ENCODE measurements around the gene DNER. TPM values are rescaled to one million over a fixed set of nuclear protein-coding genes. Genes with fewer than 3 reads are reported as not detected.

Gene DNER
- total RNA-seq, 3 donors from 2014 or later: 1.3 to 2.6 (median 1.6) TPM

DNA sequence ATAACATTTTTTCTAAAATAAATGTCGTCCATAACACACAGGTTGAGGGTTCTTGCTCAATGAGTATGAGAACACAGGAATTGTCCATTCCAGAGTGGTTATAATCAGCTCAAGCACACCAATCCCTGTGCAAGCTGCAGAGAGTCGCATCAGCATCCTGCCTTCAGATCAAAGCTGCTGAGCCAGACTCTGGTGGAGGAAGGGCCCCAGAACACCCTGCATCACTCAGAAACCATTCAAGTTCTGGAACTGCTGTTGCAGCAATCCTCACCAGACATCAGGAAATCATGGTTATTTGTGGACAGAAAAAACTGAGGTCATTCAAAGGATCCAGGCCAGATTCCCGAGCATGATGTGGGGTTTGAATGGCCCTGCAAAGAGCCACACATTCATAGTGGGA, 44.5 kb downstream of the DNER start:
- Histone ChIP-seq H3K36me3 (no peaks in the 10 kb centered on the region), H3K4me3 (no peak overlapping the region), H3K4me1 (no peaks in the 10 kb centered on the region), H3K27me3 (peaks cover 0 to 4% of the 10 kb centered on the region in 2 donors), H3K27ac (no peak overlapping the region), H3K9me3 (no peaks in the 10 kb centered on the region)
- no peak for DNase-seq (ENCODE audit: low spot score in 2 of 2)
- no peak for TF ChIP-seq POLR2A (IDR thresholded peaks at IDR 0.05)
- intact Hi-C loops (cut with DNase I; ENCODE audit: low total_unique reads): no loop called here

DNA sequence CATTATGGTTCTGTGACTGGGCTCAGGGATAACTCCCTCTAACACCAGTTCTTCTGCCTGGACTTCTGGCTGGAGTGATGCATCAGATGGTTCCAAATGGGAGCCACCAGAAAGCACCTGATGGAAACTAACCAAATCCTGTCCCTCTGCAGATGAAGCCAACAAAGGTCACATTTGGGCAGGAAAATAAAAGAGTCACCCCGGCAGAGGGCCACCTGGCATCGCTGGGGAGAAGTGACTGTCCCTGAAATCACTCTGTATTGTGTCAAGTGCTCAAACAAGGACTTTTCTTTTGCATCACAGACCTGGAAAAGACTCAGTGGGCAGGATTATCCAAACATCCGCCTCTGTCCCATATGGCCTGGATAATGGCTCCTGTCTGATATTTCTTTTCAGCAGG, 47.5 kb downstream of the DNER start:
- intact Hi-C loops (cut with DNase I; ENCODE audit: low total_unique reads): no loop called here
- no peaks in the 10 kb centered on the region for H3K36me3 ChIP-seq
- no peak overlapping the region for H3K4me3 ChIP-seq
- TF ChIP-seq POLR2A (IDR thresholded peaks at IDR 0.05) (no peak), POLR2AphosphoS5 (IDR thresholded peaks at IDR 0.05) (no peak)
- TF ChIP-seq, protein P1, sequence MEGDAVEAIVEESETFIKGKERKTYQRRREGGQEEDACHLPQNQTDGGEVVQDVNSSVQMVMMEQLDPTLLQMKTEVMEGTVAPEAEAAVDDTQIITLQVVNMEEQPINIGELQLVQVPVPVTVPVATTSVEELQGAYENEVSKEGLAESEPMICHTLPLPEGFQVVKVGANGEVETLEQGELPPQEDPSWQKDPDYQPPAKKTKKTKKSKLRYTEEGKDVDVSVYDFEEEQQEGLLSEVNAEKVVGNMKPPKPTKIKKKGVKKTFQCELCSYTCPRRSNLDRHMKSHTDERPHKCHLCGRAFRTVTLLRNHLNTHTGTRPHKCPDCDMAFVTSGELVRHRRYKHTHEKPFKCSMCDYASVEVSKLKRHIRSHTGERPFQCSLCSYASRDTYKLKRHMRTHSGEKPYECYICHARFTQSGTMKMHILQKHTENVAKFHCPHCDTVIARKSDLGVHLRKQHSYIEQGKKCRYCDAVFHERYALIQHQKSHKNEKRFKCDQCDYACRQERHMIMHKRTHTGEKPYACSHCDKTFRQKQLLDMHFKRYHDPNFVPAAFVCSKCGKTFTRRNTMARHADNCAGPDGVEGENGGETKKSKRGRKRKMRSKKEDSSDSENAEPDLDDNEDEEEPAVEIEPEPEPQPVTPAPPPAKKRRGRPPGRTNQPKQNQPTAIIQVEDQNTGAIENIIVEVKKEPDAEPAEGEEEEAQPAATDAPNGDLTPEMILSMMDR (IDR thresholded peaks at IDR 0.05): no peak
- DNase-seq (ENCODE audit: low spot score in 2 of 2): no peak
- H3K27ac ChIP-seq: no peak overlapping the region
- H3K9me3 ChIP-seq: no peaks in the 10 kb centered on the region
- H3K4me1 ChIP-seq: no peaks in the 10 kb centered on the region
- peaks cover 0 to 3% of the 10 kb centered on the region in 2 donors for H3K27me3 ChIP-seq

GRCh38 chr2:229665158-229665557, 49.2 kb downstream of the DNER start:
- Histone ChIP-seq H3K4me3 (no peak overlapping the region), H3K27me3 (no peaks in the 10 kb centered on the region), H3K36me3 (no peaks in the 10 kb centered on the region), H3K4me1 (no peaks in the 10 kb centered on the region), H3K9me3 (no peaks in the 10 kb centered on the region), H3K27ac (no peak overlapping the region)
- intact Hi-C loops (cut with DNase I; ENCODE audit: low total_unique reads): no loop called here
- no peak for DNase-seq (ENCODE audit: low spot score in 2 of 2)
- TF ChIP-seq POLR2AphosphoS5 (IDR thresholded peaks at IDR 0.05): no peak
- TF ChIP-seq, protein P1 (IDR thresholded peaks at IDR 0.05): no peak
- TF ChIP-seq POLR2A (IDR thresholded peaks at IDR 0.05): no peak

DNA sequence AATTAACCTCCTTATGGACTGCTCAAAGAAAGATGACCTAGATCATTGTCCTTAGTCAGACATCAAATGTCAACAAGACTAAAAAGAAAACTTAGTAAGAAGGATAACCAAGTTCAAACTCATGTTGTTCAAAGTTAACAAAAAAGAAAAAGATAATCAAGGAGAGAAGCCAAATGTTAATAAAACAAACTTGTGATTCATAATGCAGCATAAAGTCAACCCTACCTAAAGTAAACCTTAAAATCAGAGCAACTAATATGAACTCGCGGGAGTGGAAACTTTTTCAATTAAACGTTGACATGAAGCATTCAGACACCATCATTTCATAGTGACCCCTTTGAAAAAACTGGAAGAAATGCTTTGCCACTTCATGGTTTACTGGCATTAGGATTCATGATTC, 52.9 kb downstream of the DNER start:
- H3K4me1 ChIP-seq: no peaks in the 10 kb centered on the region
- no peaks in the 10 kb centered on the region for H3K36me3 ChIP-seq
- H3K4me3 ChIP-seq: no peak overlapping the region
- TF ChIP-seq, protein P1 (IDR thresholded peaks at IDR 0.05): no peak
- TF ChIP-seq POLR2A (IDR thresholded peaks at IDR 0.05): no peak
- TF ChIP-seq POLR2AphosphoS5 (IDR thresholded peaks at IDR 0.05): no peak
- H3K27ac ChIP-seq: no peak overlapping the region
- no peaks in the 10 kb centered on the region for H3K9me3 ChIP-seq
- H3K27me3 ChIP-seq: no peaks in the 10 kb centered on the region
- no peak for DNase-seq (ENCODE audit: low spot score in 2 of 2)
- intact Hi-C loops (cut with DNase I; ENCODE audit: low total_unique reads): no loop called here

GRCh38 chr2:229660951-229661350, 53.4 kb downstream of the DNER start:
- H3K27me3 ChIP-seq: no peaks in the 10 kb centered on the region
- no peak overlapping the region for H3K27ac ChIP-seq
- H3K9me3 ChIP-seq: no peaks in the 10 kb centered on the region
- H3K36me3 ChIP-seq: no peaks in the 10 kb centered on the region
- H3K4me1 ChIP-seq: no peaks in the 10 kb centered on the region
- intact Hi-C loops (cut with DNase I; ENCODE audit: low total_unique reads): no loop called here
- no peak overlapping the region for H3K4me3 ChIP-seq
- TF ChIP-seq POLR2A (IDR thresholded peaks at IDR 0.05) (no peak), POLR2AphosphoS5 (IDR thresholded peaks at IDR 0.05) (no peak)
- TF ChIP-seq, protein P1 (IDR thresholded peaks at IDR 0.05): no peak
- DNase-seq (ENCODE audit: low spot score in 2 of 2): no peak

GRCh38 chr2:229660391-229660790, 54.0 kb downstream of the DNER start:
- Histone ChIP-seq H3K9me3 (no peaks in the 10 kb centered on the region), H3K4me1 (no peaks in the 10 kb centered on the region), H3K27me3 (no peaks in the 10 kb centered on the region), H3K36me3 (no peaks in the 10 kb centered on the region), H3K27ac (no peak overlapping the region), H3K4me3 (no peak overlapping the region)
- no peak for TF ChIP-seq POLR2AphosphoS5 (IDR thresholded peaks at IDR 0.05)
- TF ChIP-seq, protein P1 (IDR thresholded peaks at IDR 0.05): no peak
- no peak for TF ChIP-seq POLR2A (IDR thresholded peaks at IDR 0.05)
- no peak for DNase-seq (ENCODE audit: low spot score in 2 of 2)
- intact Hi-C loops (cut with DNase I; ENCODE audit: low total_unique reads): no loop called here

Measured in breast epithelium (tissue), 4 donors.